Measurements from ENCODE around the gene BRINP2.
"Not testable (repeated sequence)": the region's sequence is repeated elsewhere in the genome, so short reads cannot be mapped to it uniquely, and the experiment has no call there.

BRINP2 gene

GRCh38 chr1:177315261-177315660 lies 144.5 kb downstream of the BRINP2 start:
- no peak for ATAC-seq

GRCh38 chr1:177315761-177316160 lies 145.0 kb downstream of the BRINP2 start:
- no peak for ATAC-seq

DNA sequence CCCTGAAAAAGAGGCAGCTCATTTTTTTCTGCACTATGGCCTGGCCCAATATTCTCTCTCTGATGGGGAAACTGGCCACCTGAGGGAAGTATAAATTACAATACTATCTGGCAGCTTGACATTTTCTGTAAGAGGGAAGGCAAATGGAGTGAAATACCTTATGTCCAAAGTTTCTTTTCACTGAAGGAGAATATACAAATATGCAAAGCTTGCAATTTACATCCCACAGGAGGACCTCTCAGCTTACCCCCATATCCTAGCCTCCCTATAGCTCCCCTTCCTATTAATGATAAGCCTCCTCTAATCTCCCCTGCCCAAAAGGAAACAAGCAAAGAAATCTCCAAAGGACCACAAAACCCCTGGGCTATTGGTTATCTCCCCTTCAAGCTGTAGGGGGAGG lies 150.7 kb downstream of the BRINP2 start:
- not testable (repeated sequence) for ATAC-seq

- ATAC-seq, result no peak
Measured at GRCh38 chr1:177328251-177328650, 157.5 kb downstream of the BRINP2 start.

- ATAC-seq, result no peak
Measured at GRCh38 chr1:177329871-177330270, 159.1 kb downstream of the BRINP2 start.

Measured in activated CD4-positive, CD25-positive, alpha-beta regulatory T cell treated with anti-CD3 and anti-CD28 coated beads, Interleukin-2, amount 50 U/mL, for 24 hours (primary cell).